Measurements from ENCODE around the gene FHIP1B. TPM values are rescaled to one million over a fixed set of nuclear protein-coding genes. Genes with fewer than 3 reads are reported as not detected.
"Not testable (repeated sequence)": the region's sequence is repeated elsewhere in the genome, so short reads cannot be mapped to it uniquely, and the experiment has no call there.

The FHIP1B gene
- polyA plus RNA-seq (2011; rRNA removed), result 18.9 and 19.8 TPM in 2 replicates
- polyA minus RNA-seq (2011; rRNA and poly(A)+ RNA removed), result 17.8 and 18.0 TPM in 2 replicates

GRCh38 chr11:6234387-6235107 lies at the start of gene FHIP1B:
TSS of gene FHIP1B (minus strand) at chr11:6234636. CDS start at chr11:6224516, 10,120 bp downstream.
- peak; percentile 100 for DNase-seq (ENCODE audit: low read depth, low spot score)
- TF ChIP-seq CTCF (IDR thresholded peaks at IDR 0.05; ENCODE audit: low read depth, low read length), result no peak
- peak within 1 kb of the TSS; percentile 52 for H3K27ac ChIP-seq (ENCODE audit: low read depth, low read length)
- ChIA-PET CTCF (interaction anchor here (1.1 to 7.2 kb wide), 6 partner anchors 9 to 521 kb away, joined by 3 to 61 read pairs (median 5); no protein-coding TSS in a partner anchor), POLR2A (interaction anchor here (1.0 kb wide), 1 partner anchor 85 kb away, joined by 6 read pairs; the partner anchor contains the start of gene CAVIN3)
- H3K27me3 ChIP-seq (ENCODE audit: control insufficient read depth, insufficient read depth, low read length), result peaks cover 3% of the 10 kb centered on the region
- peak within 1 kb of the TSS; percentile 99 for H3K4me3 ChIP-seq (ENCODE audit: low read depth, low read length)
- no peaks in the 10 kb centered on the region for H3K9me3 ChIP-seq (ENCODE audit: control insufficient read depth, insufficient read depth, low read length)

DNA sequence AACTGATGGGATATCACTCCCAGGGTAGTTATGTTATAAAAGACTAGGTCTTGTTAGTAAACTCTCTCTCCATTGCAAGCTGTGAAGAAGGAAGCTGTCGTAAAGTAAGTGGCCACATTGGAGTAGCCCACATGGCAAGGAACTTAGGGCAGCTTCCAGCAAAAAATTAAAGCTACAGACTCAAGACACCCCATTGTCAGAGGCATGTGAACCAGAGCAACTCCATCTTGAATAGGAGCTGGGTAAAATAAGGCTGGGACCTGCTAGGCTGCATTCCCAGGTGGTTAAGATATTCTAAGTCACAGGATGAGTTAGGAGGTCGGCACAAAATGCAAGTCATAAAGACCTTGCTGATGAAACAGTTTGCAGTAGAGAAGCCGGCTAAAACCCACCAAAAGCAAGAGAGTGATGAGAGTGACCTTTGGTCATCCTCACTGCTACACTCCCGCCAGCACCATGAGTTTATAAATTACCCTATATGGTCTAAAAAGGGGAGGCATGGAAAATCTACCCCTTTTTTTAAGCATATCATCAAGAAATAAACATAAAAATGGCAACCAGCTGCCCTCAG lies 49.1 kb upstream of the FHIP1B start:
- CTCF ChIA-PET, result no interaction called here
- H3K27ac ChIP-seq (ENCODE audit: low read depth, low read length), result no peak overlapping the region
- DNase-seq (ENCODE audit: low read depth, low spot score), result no peak

DNA sequence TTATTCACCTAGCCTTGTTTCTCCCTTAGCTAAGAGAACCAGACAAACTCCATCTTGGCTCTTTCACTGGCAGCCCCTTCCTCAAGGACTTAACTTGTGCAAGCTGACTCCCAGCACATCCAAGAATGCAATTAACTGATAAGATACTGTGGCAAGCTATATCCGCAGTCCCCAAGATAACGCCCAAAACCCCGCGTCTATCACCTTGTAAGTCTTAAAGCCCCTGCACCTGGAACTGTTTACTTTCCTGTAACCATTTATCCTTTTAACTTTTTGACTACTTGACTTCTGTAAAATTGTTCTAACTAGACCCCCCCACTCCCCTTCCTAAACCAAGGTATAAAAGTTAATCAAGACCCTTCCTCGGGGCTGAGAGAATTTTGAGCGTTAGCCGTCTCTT lies 46.4 kb upstream of the FHIP1B start:
- not testable (repeated sequence) for H3K9me3 ChIP-seq (ENCODE audit: control insufficient read depth, insufficient read depth, low read length); H3K4me3 ChIP-seq (ENCODE audit: low read depth, low read length); H3K27ac ChIP-seq (ENCODE audit: low read depth, low read length); DNase-seq (ENCODE audit: low read depth, low spot score)
- CTCF ChIA-PET, result interaction anchor here (1.0 kb wide), 1 partner anchor 82 kb away, joined by 4 read pairs; no protein-coding TSS in a partner anchor
- POLR2A ChIA-PET, result interaction anchor here (0.6 kb wide), 1 partner anchor 39 kb away, joined by 3 read pairs; no protein-coding TSS in a partner anchor
- peaks cover 36% of the 10 kb centered on the region for H3K27me3 ChIP-seq (ENCODE audit: control insufficient read depth, insufficient read depth, low read length)

More for the DNA sequence above, 49.1 kb upstream of the FHIP1B start:
- POLR2A ChIA-PET, result no interaction called here
- no peaks in the 10 kb centered on the region for H3K9me3 ChIP-seq (ENCODE audit: control insufficient read depth, insufficient read depth, low read length)
- TF ChIP-seq CTCF (IDR thresholded peaks at IDR 0.05; ENCODE audit: low read depth, low read length), result no peak
- H3K27me3 ChIP-seq (ENCODE audit: control insufficient read depth, insufficient read depth, low read length), result peaks cover 31% of the 10 kb centered on the region
- H3K4me3 ChIP-seq (ENCODE audit: low read depth, low read length), result no peak overlapping the region

GRCh38 chr11:6273188-6273587 lies 38.8 kb upstream of the FHIP1B start:
- ChIA-PET CTCF (interaction anchor here (1.3 to 2.1 kb wide), 2 partner anchors 29 to 90 kb away, joined by 3 to 8 read pairs; no protein-coding TSS in a partner anchor), POLR2A (no interaction called here)
- H3K9me3 ChIP-seq (ENCODE audit: control insufficient read depth, insufficient read depth, low read length), result peaks cover 13% of the 10 kb centered on the region; the same call in 1 of the 2 replicates
- H3K27me3 ChIP-seq (ENCODE audit: control insufficient read depth, insufficient read depth, low read length), result peaks cover 8% of the 10 kb centered on the region
- no peak for DNase-seq (ENCODE audit: low read depth, low spot score)
- H3K27ac ChIP-seq (ENCODE audit: low read depth, low read length), result no peak overlapping the region
- TF ChIP-seq CTCF (IDR thresholded peaks at IDR 0.05; ENCODE audit: low read depth, low read length), result no peak
- H3K4me3 ChIP-seq (ENCODE audit: low read depth, low read length), result no peak overlapping the region

- TF ChIP-seq CTCF (IDR thresholded peaks at IDR 0.05; ENCODE audit: low read depth, low read length), result no peak
Observed at GRCh38 chr11:6271598-6271997, 37.2 kb upstream of the FHIP1B start.

More at GRCh38 chr11:6271598-6271997, 37.2 kb upstream of the FHIP1B start:
- Histone ChIP-seq H3K27me3 (ENCODE audit: control insufficient read depth, insufficient read depth, low read length) (peaks cover 6% of the 10 kb centered on the region), H3K9me3 (ENCODE audit: control insufficient read depth, insufficient read depth, low read length) (peaks cover 13% of the 10 kb centered on the region; the same call in 1 of the 2 replicates), H3K4me3 (ENCODE audit: low read depth, low read length) (no peak overlapping the region), H3K27ac (ENCODE audit: low read depth, low read length) (no peak overlapping the region)
- POLR2A ChIA-PET, result no interaction called here
- CTCF ChIA-PET, result interaction anchor here (0.9 to 1.2 kb wide), 2 partner anchors 91 to 107 kb away, joined by 3 to 4 read pairs; no protein-coding TSS in a partner anchor
- no peak for DNase-seq (ENCODE audit: low read depth, low spot score)
